ENCODE measurements around the gene AP1M1.

Gene AP1M1

GRCh38 chr19:16261584-16262368, 64.1 kb downstream of the AP1M1 start:
- Histone ChIP-seq H3K14ac (ENCODE audit: low read length) (peak overlapping the region; percentile 31), H2BK120ac (ENCODE audit: low read depth, low read length) (no peak overlapping the region), H3K9me3 (replicated peaks in 1 of 2; ENCODE audit: control insufficient read depth in 2 of 2, insufficient read depth in 1 of 2, low read depth in 1 of 2, low read length in 2 of 2) (no peaks in the 10 kb centered on the region), H2AFZ (ENCODE audit: low read length) (no peak overlapping the region), H3K9ac (ENCODE audit: low read depth, low read length, poor library complexity) (no peak overlapping the region), H3K23ac (ENCODE audit: low read depth, low read length, poor library complexity) (no peak overlapping the region), H2AK5ac (ENCODE audit: low read depth, low read length) (no peak overlapping the region), H3K4me2 (ENCODE audit: insufficient read depth, low read length, poor library complexity, severe bottlenecking) (no peak overlapping the region), H2BK5ac (ENCODE audit: low read length) (peak overlapping the region; percentile 39), H3K4me1 (ENCODE audit: control insufficient read depth in 2 of 2, insufficient read depth in 1 of 2, low read depth in 1 of 2, low read length in 2 of 2) (no peaks in the 10 kb centered on the region), H2BK15ac (ENCODE audit: low read length) (no peak overlapping the region), H3K27ac (replicated peaks; ENCODE audit: low read length) (no peak overlapping the region), H4K8ac (ENCODE audit: low read depth, low read length) (no peak overlapping the region), H3K36me3 (replicated peaks in 1 of 2; ENCODE audit: control insufficient read depth in 2 of 2, insufficient read depth in 2 of 2, low read length in 2 of 2) (no peaks in the 10 kb centered on the region), H3K27me3 (ENCODE audit: control insufficient read depth in 3 of 3, insufficient read depth in 3 of 3, low read depth in 1 of 3, low read length in 3 of 3) (peaks cover 0 to 16% (median 0%) of the 10 kb centered on the region in 3 experiments), H3K4me3 (ENCODE audit: low read length in 2 of 2) (peak overlapping the region in 1 of 2 donors; percentile 43), H3K79me1 (ENCODE audit: low read depth, low read length) (peaks cover 2% of the 10 kb centered on the region), H2BK12ac (ENCODE audit: low read length) (no peak overlapping the region), H3K18ac (ENCODE audit: low read length) (peak overlapping the region; percentile 53), H4K91ac (ENCODE audit: low read depth, low read length, poor library complexity) (no peak overlapping the region), H3K4ac (ENCODE audit: low read length) (no peak overlapping the region)
- no peak for DNase-seq (ENCODE audit: low spot score)
- no CpG with 5 or more reads among the region's 18 CpGs for WGBS, 2 donors (ENCODE audit: extremely low coverage in 2 of 2, insufficient read length in 2 of 2, insufficient replicate concordance in 1 of 2)

- no peak overlapping the region for H2BK12ac ChIP-seq (ENCODE audit: low read length)
- no peak overlapping the region for H2AFZ ChIP-seq (ENCODE audit: low read length)
- no peak overlapping the region for H2BK15ac ChIP-seq (ENCODE audit: low read length)
- H4K91ac ChIP-seq (ENCODE audit: low read depth, low read length, poor library complexity) = no peak overlapping the region
- no peaks in the 10 kb centered on the region for H3K9me3 ChIP-seq (replicated peaks in 1 of 2; ENCODE audit: control insufficient read depth in 2 of 2, insufficient read depth in 1 of 2, low read depth in 1 of 2, low read length in 2 of 2)
- H3K36me3 ChIP-seq (replicated peaks in 1 of 2; ENCODE audit: control insufficient read depth in 2 of 2, insufficient read depth in 2 of 2, low read length in 2 of 2) = no peaks in the 10 kb centered on the region
- H2BK120ac ChIP-seq (ENCODE audit: low read depth, low read length) = no peak overlapping the region
- peak overlapping the region; percentile 43 for H4K8ac ChIP-seq (ENCODE audit: low read depth, low read length)
- no peak for DNase-seq (ENCODE audit: low spot score)
- peak overlapping the region; percentile 47 for H3K14ac ChIP-seq (ENCODE audit: low read length)
- H3K4ac ChIP-seq (ENCODE audit: low read length) = no peak overlapping the region
- H3K4me3 ChIP-seq (ENCODE audit: low read length in 2 of 2) = no peak overlapping the region
- peaks cover 0 to 14% (median 0%) of the 10 kb centered on the region in 3 experiments for H3K27me3 ChIP-seq (ENCODE audit: control insufficient read depth in 3 of 3, insufficient read depth in 3 of 3, low read depth in 1 of 3, low read length in 3 of 3)
- no peak overlapping the region for H3K9ac ChIP-seq (ENCODE audit: low read depth, low read length, poor library complexity)
- H3K79me1 ChIP-seq (ENCODE audit: low read depth, low read length) = peaks cover 2% of the 10 kb centered on the region
- no peak overlapping the region for H3K27ac ChIP-seq (replicated peaks; ENCODE audit: low read length)
- no CpG with 5 or more reads among the region's 8 CpGs for WGBS, 2 donors (ENCODE audit: extremely low coverage in 2 of 2, insufficient read length in 2 of 2, insufficient replicate concordance in 1 of 2)
- no peak overlapping the region for H3K4me2 ChIP-seq (ENCODE audit: insufficient read depth, low read length, poor library complexity, severe bottlenecking)
- no peak overlapping the region for H3K23ac ChIP-seq (ENCODE audit: low read depth, low read length, poor library complexity)
- H3K18ac ChIP-seq (ENCODE audit: low read length) = no peak overlapping the region
- H3K4me1 ChIP-seq (ENCODE audit: control insufficient read depth in 2 of 2, insufficient read depth in 1 of 2, low read depth in 1 of 2, low read length in 2 of 2) = no peaks in the 10 kb centered on the region
- H2BK5ac ChIP-seq (ENCODE audit: low read length) = peak overlapping the region; percentile 39
- no peak overlapping the region for H2AK5ac ChIP-seq (ENCODE audit: low read depth, low read length)
These were observed 64.9 kb downstream of the AP1M1 start for GRCh38 chr19:16262618-16263017.

GRCh38 chr19:16263141-16263761, 65.5 kb downstream of the AP1M1 start:
- H2BK5ac ChIP-seq (ENCODE audit: low read length) = peak overlapping the region; percentile 62
- H3K9ac ChIP-seq (ENCODE audit: low read depth, low read length, poor library complexity) = no peak overlapping the region
- no peak overlapping the region for H3K18ac ChIP-seq (ENCODE audit: low read length)
- H3K4me1 ChIP-seq (ENCODE audit: control insufficient read depth in 2 of 2, insufficient read depth in 1 of 2, low read depth in 1 of 2, low read length in 2 of 2) = no peaks in the 10 kb centered on the region
- H2AK5ac ChIP-seq (ENCODE audit: low read depth, low read length) = no peak overlapping the region
- no peak overlapping the region for H4K91ac ChIP-seq (ENCODE audit: low read depth, low read length, poor library complexity)
- H2BK15ac ChIP-seq (ENCODE audit: low read length) = no peak overlapping the region
- H3K4me2 ChIP-seq (ENCODE audit: insufficient read depth, low read length, poor library complexity, severe bottlenecking) = no peak overlapping the region
- no peak overlapping the region for H3K4me3 ChIP-seq (ENCODE audit: low read length in 2 of 2)
- H3K79me1 ChIP-seq (ENCODE audit: low read depth, low read length) = peaks cover 2% of the 10 kb centered on the region
- no peak overlapping the region for H3K14ac ChIP-seq (ENCODE audit: low read length)
- no peak overlapping the region for H4K8ac ChIP-seq (ENCODE audit: low read depth, low read length)
- no peak overlapping the region for H3K4ac ChIP-seq (ENCODE audit: low read length)
- H3K9me3 ChIP-seq (replicated peaks in 1 of 2; ENCODE audit: control insufficient read depth in 2 of 2, insufficient read depth in 1 of 2, low read depth in 1 of 2, low read length in 2 of 2) = no peaks in the 10 kb centered on the region
- WGBS, 2 donors (ENCODE audit: extremely low coverage in 2 of 2, insufficient read length in 2 of 2, insufficient replicate concordance in 1 of 2) = no CpG with 5 or more reads among the region's 14 CpGs
- H2BK120ac ChIP-seq (ENCODE audit: low read depth, low read length) = no peak overlapping the region
- no peak overlapping the region for H2BK12ac ChIP-seq (ENCODE audit: low read length)
- no peak overlapping the region for H3K27ac ChIP-seq (replicated peaks; ENCODE audit: low read length)
- no peak for DNase-seq (ENCODE audit: low spot score)
- no peak overlapping the region for H3K23ac ChIP-seq (ENCODE audit: low read depth, low read length, poor library complexity)
- H3K27me3 ChIP-seq (ENCODE audit: control insufficient read depth in 3 of 3, insufficient read depth in 3 of 3, low read depth in 1 of 3, low read length in 3 of 3) = peaks cover 0 to 13% (median 0%) of the 10 kb centered on the region in 3 experiments
- H2AFZ ChIP-seq (ENCODE audit: low read length) = peak overlapping the region; percentile 22
- H3K36me3 ChIP-seq (replicated peaks in 1 of 2; ENCODE audit: control insufficient read depth in 2 of 2, insufficient read depth in 2 of 2, low read length in 2 of 2) = no peaks in the 10 kb centered on the region

- no peak overlapping the region for H2BK5ac ChIP-seq (ENCODE audit: low read length)
- peaks cover 2% of the 10 kb centered on the region for H3K79me1 ChIP-seq (ENCODE audit: low read depth, low read length)
- no peak overlapping the region for H3K27ac ChIP-seq (replicated peaks; ENCODE audit: low read length)
- no peaks in the 10 kb centered on the region for H3K9me3 ChIP-seq (replicated peaks in 1 of 2; ENCODE audit: control insufficient read depth in 2 of 2, insufficient read depth in 1 of 2, low read depth in 1 of 2, low read length in 2 of 2)
- no peaks in the 10 kb centered on the region for H3K4me1 ChIP-seq (ENCODE audit: control insufficient read depth in 2 of 2, insufficient read depth in 1 of 2, low read depth in 1 of 2, low read length in 2 of 2)
- H3K4me3 ChIP-seq (ENCODE audit: low read length in 2 of 2) = no peak overlapping the region
- no peak overlapping the region for H3K4ac ChIP-seq (ENCODE audit: low read length)
- no peak overlapping the region for H3K4me2 ChIP-seq (ENCODE audit: insufficient read depth, low read length, poor library complexity, severe bottlenecking)
- no peak overlapping the region for H2BK120ac ChIP-seq (ENCODE audit: low read depth, low read length)
- peaks cover 0 to 13% (median 0%) of the 10 kb centered on the region in 3 experiments for H3K27me3 ChIP-seq (ENCODE audit: control insufficient read depth in 3 of 3, insufficient read depth in 3 of 3, low read depth in 1 of 3, low read length in 3 of 3)
- no peak overlapping the region for H4K91ac ChIP-seq (ENCODE audit: low read depth, low read length, poor library complexity)
- H2BK15ac ChIP-seq (ENCODE audit: low read length) = no peak overlapping the region
- no peak overlapping the region for H3K9ac ChIP-seq (ENCODE audit: low read depth, low read length, poor library complexity)
- WGBS, 2 donors (ENCODE audit: extremely low coverage in 2 of 2, insufficient read length in 2 of 2, insufficient replicate concordance in 1 of 2) = no CpG with 5 or more reads among the region's 3 CpGs
- H3K14ac ChIP-seq (ENCODE audit: low read length) = no peak overlapping the region
- H3K36me3 ChIP-seq (replicated peaks in 1 of 2; ENCODE audit: control insufficient read depth in 2 of 2, insufficient read depth in 2 of 2, low read length in 2 of 2) = no peaks in the 10 kb centered on the region
- no peak overlapping the region for H3K18ac ChIP-seq (ENCODE audit: low read length)
- H2AK5ac ChIP-seq (ENCODE audit: low read depth, low read length) = no peak overlapping the region
- H2AFZ ChIP-seq (ENCODE audit: low read length) = no peak overlapping the region
- H4K8ac ChIP-seq (ENCODE audit: low read depth, low read length) = no peak overlapping the region
- DNase-seq (ENCODE audit: low spot score) = no peak
- H2BK12ac ChIP-seq (ENCODE audit: low read length) = no peak overlapping the region
- H3K23ac ChIP-seq (ENCODE audit: low read depth, low read length, poor library complexity) = no peak overlapping the region
These were observed 67.5 kb downstream of the AP1M1 start for GRCh38 chr19:16265205-16265604.

Measured in neuronal stem cell (in vitro differentiated cells).